Sigmoid colon (tissue), 3 donors: ENCODE data around the gene PATJ.

Source experiments
- POLR2A ChIP-seq, 2 donors: fragments of 450-650 bp; IDR thresholded peaks; one replicate each; pipeline ENCODE4 v1.6.1; 2016; ENCODE audit warnings: antibody characterized with exemption in 2 of 2, mild to moderate bottlenecking in 2 of 2, moderate library complexity in 2 of 2
- TF ChIP-seq, protein P1 (sequence below), 4 experiments: fragments of 450-650 bp in 3 of 4; fragments of 200-600 bp in 1 of 4; IDR thresholded peaks; one replicate each; pipeline ENCODE4 v1.5.1; 2016 to 2019; ENCODE audit warnings: antibody characterized with exemption in 4 of 4, mild to moderate bottlenecking in 3 of 4, moderate library complexity in 2 of 4

GRCh38 chr1:61770131-61770530, 27.9 kb downstream of the PATJ start:
- TF ChIP-seq POLR2A (IDR thresholded peaks at IDR 0.05), result no peak
- TF ChIP-seq, protein P1, sequence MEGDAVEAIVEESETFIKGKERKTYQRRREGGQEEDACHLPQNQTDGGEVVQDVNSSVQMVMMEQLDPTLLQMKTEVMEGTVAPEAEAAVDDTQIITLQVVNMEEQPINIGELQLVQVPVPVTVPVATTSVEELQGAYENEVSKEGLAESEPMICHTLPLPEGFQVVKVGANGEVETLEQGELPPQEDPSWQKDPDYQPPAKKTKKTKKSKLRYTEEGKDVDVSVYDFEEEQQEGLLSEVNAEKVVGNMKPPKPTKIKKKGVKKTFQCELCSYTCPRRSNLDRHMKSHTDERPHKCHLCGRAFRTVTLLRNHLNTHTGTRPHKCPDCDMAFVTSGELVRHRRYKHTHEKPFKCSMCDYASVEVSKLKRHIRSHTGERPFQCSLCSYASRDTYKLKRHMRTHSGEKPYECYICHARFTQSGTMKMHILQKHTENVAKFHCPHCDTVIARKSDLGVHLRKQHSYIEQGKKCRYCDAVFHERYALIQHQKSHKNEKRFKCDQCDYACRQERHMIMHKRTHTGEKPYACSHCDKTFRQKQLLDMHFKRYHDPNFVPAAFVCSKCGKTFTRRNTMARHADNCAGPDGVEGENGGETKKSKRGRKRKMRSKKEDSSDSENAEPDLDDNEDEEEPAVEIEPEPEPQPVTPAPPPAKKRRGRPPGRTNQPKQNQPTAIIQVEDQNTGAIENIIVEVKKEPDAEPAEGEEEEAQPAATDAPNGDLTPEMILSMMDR (IDR thresholded peaks at IDR 0.05), result no peak
